AG04449 (cell line): ENCODE measurements around the gene APBA2.
"Not testable (repeated sequence)": the region's sequence is repeated elsewhere in the genome, so short reads cannot be mapped to it uniquely, and the experiment has no call there.

Experiments used
- CTCF ChIA-PET: fragments of 350-600 bp; formaldehyde crosslinking; extraction: SDS; loops from one replicate; lab custom pipeline; 2021; ENCODE audit warnings: antibody characterized with exemption; lab: Yijun Ruan, JAX
- POLR2A ChIA-PET: fragments of 400-600, 350-600 bp; formaldehyde crosslinking; extraction: SDS; loops from one replicate; lab custom pipeline; 2020; ENCODE audit warnings: antibody characterized with exemption, inconsistent platforms; lab: Yijun Ruan, JAX
- DNase-seq: peaks from one replicate; pipeline ENCODE4 v3.0.0-alpha.2; 2010; ENCODE audit warnings: low read depth, low spot score
- H3K4me3 ChIP-seq: 2 replicates; pipeline ENCODE4 v1.5.1; 2011; ENCODE audit warnings: low read depth, mild to moderate bottlenecking, control low read depth, low read length
- TF ChIP-seq, protein P1 (sequence below): IDR thresholded peaks from one replicate; pipeline ENCODE4 v1.5.1; 2011; ENCODE audit warnings: mild to moderate bottlenecking, moderate library complexity, low read length, control low read depth, inconsistent platforms; ENCODE audit not compliant: insufficient read depth; ENCODE audit errors: missing control alignments

Gene APBA2

DNA sequence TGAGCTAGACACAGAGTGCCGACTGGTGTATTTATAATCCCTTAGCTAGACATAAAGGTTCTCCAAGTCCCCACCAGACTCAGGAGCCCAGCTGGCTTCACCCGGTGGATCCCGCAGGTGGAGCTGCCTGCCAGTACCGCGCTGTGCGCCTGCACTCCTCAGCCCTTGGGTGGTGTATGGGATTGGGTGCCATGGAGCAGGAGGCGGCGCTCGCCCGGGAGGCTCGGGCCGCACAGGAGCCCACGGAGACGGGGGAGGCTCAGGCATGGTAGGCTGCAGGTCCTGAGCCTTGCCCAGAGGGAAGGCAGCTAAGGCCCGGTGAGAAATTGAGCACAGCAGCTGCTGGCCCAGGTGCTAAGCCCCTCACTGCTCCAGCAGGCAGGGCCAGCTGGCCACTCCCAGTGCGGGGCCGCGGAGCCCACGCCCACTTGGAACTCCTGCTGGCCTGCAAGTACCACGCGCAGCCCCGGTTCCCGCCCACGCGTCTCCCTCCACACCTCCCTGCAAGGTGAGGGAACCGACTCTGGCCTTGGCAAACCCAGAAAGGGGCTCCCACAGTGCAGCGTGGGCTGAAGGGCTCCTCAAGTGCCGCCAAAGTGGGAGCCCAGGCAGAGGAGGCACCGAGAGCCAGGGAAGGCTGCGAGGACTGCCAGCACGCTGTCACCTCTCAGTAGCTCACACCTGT is 274.1 kb downstream of the APBA2 start:
- H3K4me3 ChIP-seq, result no peak overlapping the region
- ChIA-PET POLR2A (no interaction called here), CTCF (no interaction called here)
- TF ChIP-seq, protein P1, sequence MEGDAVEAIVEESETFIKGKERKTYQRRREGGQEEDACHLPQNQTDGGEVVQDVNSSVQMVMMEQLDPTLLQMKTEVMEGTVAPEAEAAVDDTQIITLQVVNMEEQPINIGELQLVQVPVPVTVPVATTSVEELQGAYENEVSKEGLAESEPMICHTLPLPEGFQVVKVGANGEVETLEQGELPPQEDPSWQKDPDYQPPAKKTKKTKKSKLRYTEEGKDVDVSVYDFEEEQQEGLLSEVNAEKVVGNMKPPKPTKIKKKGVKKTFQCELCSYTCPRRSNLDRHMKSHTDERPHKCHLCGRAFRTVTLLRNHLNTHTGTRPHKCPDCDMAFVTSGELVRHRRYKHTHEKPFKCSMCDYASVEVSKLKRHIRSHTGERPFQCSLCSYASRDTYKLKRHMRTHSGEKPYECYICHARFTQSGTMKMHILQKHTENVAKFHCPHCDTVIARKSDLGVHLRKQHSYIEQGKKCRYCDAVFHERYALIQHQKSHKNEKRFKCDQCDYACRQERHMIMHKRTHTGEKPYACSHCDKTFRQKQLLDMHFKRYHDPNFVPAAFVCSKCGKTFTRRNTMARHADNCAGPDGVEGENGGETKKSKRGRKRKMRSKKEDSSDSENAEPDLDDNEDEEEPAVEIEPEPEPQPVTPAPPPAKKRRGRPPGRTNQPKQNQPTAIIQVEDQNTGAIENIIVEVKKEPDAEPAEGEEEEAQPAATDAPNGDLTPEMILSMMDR, result no peak
- no peak for DNase-seq

DNA sequence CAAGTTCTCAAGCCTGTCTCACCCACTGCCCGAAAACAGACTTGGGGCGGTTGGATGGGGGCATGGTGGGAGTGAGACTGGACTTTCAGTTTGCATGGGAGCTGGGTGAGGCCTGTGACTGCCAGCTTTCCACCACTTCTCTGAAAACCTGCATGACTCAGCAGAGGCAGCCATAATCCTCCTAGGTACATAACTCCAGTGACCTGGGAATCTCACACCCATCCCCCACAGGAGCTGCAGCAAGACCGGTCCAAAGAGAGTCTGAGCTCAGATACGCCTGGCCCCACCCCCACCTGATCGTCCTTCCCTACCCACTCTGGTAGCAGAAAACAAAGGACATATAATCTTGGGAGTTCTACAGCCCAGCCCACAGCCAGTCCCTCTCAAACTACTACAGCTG is 276.6 kb downstream of the APBA2 start:
- TF ChIP-seq, protein P1, result no peak
- POLR2A ChIA-PET, result no interaction called here
- no peak overlapping the region for H3K4me3 ChIP-seq
- DNase-seq, result no peak
- CTCF ChIA-PET, result no interaction called here

DNA sequence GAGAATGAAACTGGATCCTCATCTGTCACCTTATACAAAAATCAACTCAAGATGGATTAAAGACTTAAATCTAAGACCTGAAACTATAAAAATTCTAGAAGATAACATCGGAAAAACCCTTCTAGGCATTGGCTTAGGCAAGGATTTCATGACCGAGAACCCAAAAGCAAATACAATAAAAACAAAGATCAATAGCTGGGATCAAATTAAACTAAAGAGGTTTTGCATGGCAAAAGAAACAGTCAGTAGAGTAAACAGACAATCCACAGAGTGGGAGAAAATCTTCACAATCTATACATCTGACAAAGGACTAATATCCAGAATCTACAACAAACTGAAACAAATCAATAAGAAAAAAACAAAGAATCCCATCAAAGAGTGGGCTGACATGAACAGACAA is 281.3 kb downstream of the APBA2 start:
- POLR2A ChIA-PET, CTCF ChIA-PET, H3K4me3 ChIP-seq, DNase-seq: not testable (repeated sequence)
